Colonic mucosa (tissue), 4 donors: ENCODE results near the gene MBD2. TPM values are rescaled to one million over a fixed set of nuclear protein-coding genes. Genes with fewer than 3 reads are reported as not detected.

Source experiments
- DNase-seq: peaks from one replicate; pipeline ENCODE4 v3.0.0-alpha.2; 2020
- H3K27ac ChIP-seq: fragments of 200-600 bp; one replicate; pipeline ENCODE4 v1.8.0; 2021
- H3K27me3 ChIP-seq: fragments of 200-600 bp; one replicate; pipeline ENCODE4 v1.8.0; 2021
- H3K36me3 ChIP-seq: fragments of 200-600 bp; one replicate; pipeline ENCODE4 v1.8.0; 2021
- H3K4me1 ChIP-seq: fragments of 200-600 bp; one replicate; pipeline ENCODE4 v1.8.0; 2021; ENCODE audit warnings: mild to moderate bottlenecking
- H3K4me3 ChIP-seq: fragments of 200-600 bp; one replicate; pipeline ENCODE4 v1.8.0; 2021
- H3K9ac ChIP-seq, 2 donors: one replicate each; pipeline ENCODE4 v1.7.0; 2013; ENCODE audit warnings: control low read depth in 2 of 2, low read depth in 2 of 2, low read length in 2 of 2
- H3K9me3 ChIP-seq: fragments of 200-600 bp; one replicate; pipeline ENCODE4 v1.8.0; 2021
- intact Hi-C: fragments of 100-400 bp; cut with DNase I; formaldehyde crosslinking; loops from one replicate; pipeline ENCODE4 v1.14.1; 2022
- total RNA-seq, 2 donors: library from RNA; stranded (reverse); fragmentation: NEBNext Ultra II Directional in 1 of 2; extraction: Animal tissue kit (Norgen Biotek cat#: 25700) in 1 of 2; gene quantifications; one replicate each; pipeline ENCODE4 v1.2.1, GENCODE V29; 2021
- TF ChIP-seq, protein P1 (sequence below): fragments of 200-600 bp; IDR thresholded peaks from one replicate; pipeline ENCODE4 v1.8.0; 2022; ENCODE audit warnings: antibody characterized with exemption, mild to moderate bottlenecking
- donor health status: healthy.
- donor health status: DM: no; HTN: no; CAD: no.
- donor health status: DM: no; HTN: no; CAD: no.

MBD2 gene
- total RNA-seq, 2 donors from 2014 or later = 110 to 138 TPM

DNA sequence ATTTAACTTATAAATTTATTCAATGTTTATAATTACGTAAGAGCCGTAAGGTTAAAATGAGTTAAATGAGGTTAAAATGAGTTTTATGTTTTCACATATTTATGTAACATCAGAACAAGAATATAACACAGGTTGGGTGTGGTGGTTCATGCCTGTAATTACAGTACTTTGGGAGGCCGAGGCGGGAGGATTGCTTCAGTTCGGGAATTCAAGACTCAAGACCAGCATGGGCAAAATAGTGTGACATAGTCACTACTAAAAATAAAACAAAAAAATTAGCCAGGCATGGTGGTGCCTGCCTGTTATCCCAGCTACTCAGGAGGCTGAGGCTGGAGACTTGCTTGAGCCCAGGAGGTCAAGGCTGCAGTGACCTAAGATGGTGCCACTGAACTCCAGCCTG lies 9.3 kb upstream of the MBD2 start:
- Histone ChIP-seq H3K9me3 (no peaks in the 10 kb centered on the region), H3K9ac (no peak overlapping the region), H3K27me3 (no peaks in the 10 kb centered on the region), H3K4me1 (no peaks in the 10 kb centered on the region), H3K36me3 (no peaks in the 10 kb centered on the region), H3K27ac (no peak overlapping the region), H3K4me3 (no peak overlapping the region)
- TF ChIP-seq, protein P1, sequence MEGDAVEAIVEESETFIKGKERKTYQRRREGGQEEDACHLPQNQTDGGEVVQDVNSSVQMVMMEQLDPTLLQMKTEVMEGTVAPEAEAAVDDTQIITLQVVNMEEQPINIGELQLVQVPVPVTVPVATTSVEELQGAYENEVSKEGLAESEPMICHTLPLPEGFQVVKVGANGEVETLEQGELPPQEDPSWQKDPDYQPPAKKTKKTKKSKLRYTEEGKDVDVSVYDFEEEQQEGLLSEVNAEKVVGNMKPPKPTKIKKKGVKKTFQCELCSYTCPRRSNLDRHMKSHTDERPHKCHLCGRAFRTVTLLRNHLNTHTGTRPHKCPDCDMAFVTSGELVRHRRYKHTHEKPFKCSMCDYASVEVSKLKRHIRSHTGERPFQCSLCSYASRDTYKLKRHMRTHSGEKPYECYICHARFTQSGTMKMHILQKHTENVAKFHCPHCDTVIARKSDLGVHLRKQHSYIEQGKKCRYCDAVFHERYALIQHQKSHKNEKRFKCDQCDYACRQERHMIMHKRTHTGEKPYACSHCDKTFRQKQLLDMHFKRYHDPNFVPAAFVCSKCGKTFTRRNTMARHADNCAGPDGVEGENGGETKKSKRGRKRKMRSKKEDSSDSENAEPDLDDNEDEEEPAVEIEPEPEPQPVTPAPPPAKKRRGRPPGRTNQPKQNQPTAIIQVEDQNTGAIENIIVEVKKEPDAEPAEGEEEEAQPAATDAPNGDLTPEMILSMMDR = no peak
- intact Hi-C loops = no loop called here
- DNase-seq = no peak

DNA sequence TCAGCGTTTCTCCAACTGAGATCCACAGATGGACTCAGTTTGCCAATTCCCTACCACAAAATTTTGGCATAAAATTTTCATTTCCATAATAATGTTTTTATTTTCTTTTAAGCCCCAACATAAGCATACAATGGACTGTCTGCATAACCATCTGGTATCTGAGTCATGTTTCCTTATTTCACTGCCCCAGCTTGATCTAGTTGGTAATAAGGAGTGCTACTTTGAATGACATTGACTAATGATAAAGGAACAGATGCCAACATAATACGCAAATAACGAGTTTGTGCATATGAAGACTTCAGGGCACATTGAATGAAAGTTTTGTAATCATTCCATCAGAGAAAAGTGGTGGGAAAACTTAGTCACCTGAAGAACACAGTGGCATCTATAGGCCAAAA lies 8.8 kb upstream of the MBD2 start:
- no peak overlapping the region for H3K27ac ChIP-seq
- TF ChIP-seq, protein P1 = no peak

DNA sequence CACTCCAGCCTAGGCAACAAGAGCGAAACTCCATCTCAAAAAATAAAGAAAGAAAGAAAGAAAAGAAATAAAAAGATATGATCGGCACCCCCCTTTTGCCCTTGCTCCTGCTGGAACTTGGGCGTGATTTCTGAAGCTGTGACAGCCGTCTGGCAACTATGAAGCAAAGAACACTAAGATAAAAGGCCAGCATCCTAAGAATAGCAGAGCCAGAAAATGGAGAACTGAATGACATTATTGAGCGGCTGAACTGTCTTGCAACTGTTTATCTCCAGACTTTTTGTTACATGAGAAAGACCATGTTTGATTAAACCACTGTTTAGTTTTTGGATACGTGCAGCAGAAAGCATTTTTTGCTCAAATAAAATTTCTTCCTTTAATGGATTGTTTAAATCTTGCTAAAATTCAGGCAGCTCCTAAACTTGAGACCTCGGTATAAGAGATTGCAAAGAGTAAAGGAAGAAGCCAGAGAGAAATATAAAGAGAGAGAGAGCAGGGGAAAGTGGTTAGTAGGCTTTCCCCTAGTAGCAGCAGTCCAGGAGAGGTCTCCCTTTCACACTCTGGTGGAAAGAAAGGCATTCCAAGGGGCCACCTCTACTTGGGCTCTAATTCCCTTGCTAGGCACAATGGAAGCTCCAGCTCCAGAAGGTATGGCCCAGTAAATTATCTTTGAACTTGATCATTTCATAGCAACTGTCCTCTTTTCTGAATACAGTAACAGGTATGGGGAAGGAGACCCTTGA lies 8.2 kb upstream of the MBD2 start:
- Histone ChIP-seq H3K27ac (no peak overlapping the region), H3K9ac (no peak overlapping the region), H3K36me3 (no peaks in the 10 kb centered on the region), H3K4me3 (no peak overlapping the region), H3K4me1 (no peaks in the 10 kb centered on the region), H3K27me3 (no peaks in the 10 kb centered on the region), H3K9me3 (no peaks in the 10 kb centered on the region)
- no peak for DNase-seq
- intact Hi-C loops = no loop called here
- TF ChIP-seq, protein P1 = no peak

More for the DNA sequence above, 8.8 kb upstream of the MBD2 start:
- Histone ChIP-seq H3K36me3 (no peaks in the 10 kb centered on the region), H3K4me1 (no peaks in the 10 kb centered on the region), H3K27me3 (no peaks in the 10 kb centered on the region), H3K4me3 (no peak overlapping the region), H3K9me3 (no peaks in the 10 kb centered on the region), H3K9ac (no peak overlapping the region)
- no peak for DNase-seq
- intact Hi-C loops = no loop called here

DNA sequence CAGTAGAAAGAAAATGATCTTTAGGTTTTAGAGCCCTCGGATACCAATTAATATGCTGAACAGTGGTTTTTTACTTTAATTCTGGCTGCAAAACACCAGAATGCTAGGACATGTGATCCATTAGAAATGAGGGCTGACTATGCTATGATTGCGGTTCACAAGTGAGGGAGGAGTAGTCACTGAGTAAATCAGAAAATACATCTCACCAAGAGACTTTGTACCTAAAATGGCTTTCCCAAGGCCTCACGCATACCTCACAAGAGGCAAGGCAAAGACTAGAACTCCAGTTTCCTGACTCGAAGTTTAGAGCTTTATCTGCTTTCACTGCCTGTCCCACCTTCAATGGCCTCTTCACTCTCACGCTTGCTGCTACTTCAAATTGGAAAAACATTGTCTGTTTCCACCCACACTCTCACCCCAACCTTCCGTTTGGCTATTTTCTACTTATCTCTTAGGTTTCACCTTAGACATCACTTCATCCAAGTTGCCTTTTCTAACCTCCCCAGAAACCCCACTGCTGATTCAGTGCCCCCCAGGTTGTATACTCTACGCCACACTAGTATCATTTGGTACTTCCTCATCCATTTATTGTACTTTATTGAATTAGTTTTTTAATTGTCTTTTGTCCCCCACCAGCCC lies 5.1 kb upstream of the MBD2 start:
- H3K9ac ChIP-seq = no peak overlapping the region
- no peaks in the 10 kb centered on the region for H3K27me3 ChIP-seq
- H3K9me3 ChIP-seq = no peaks in the 10 kb centered on the region
- intact Hi-C loops = loop anchor here (5.0 kb wide), 1 partner anchor 38 kb away; the partner anchor contains the start of gene POLI
- DNase-seq = no peak
- H3K4me3 ChIP-seq = no peak overlapping the region
- H3K36me3 ChIP-seq = no peaks in the 10 kb centered on the region
- no peak overlapping the region for H3K27ac ChIP-seq
- TF ChIP-seq, protein P1 = no peak
- H3K4me1 ChIP-seq = no peaks in the 10 kb centered on the region

DNA sequence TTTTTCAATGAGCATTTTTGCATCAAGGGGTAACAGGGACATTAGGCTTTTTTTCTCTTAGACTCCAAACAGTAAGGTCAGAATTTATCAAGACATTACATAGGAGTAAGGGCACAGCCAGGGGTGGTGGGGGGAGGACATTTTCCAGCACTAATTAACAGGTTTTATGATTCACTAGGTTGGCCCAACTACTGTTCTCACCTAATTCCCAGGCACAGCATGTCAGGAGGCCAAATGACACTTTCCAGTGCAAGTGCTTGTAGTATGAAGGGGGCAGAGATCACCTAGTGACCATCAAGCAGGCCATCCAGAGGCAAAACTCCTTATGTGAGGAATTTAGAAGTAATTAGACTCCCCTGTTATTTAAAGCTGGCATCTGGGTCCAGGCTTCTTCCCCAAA lies 3.9 kb upstream of the MBD2 start:
- Histone ChIP-seq H3K9ac (no peak overlapping the region), H3K9me3 (no peaks in the 10 kb centered on the region), H3K27ac (no peak overlapping the region), H3K27me3 (no peaks in the 10 kb centered on the region), H3K4me1 (peaks cover under 1% of the 10 kb centered on the region), H3K4me3 (no peak overlapping the region), H3K36me3 (no peaks in the 10 kb centered on the region)
- intact Hi-C loops = loop anchor here (5.0 kb wide), 1 partner anchor 39 kb away; the partner anchor contains the start of gene POLI
- no peak for DNase-seq
- TF ChIP-seq, protein P1 = no peak
